ENCODE results near the gene HEATR9. TPM values are rescaled to one million over a fixed set of nuclear protein-coding genes. Genes with fewer than 3 reads are reported as not detected.
A peak's percentile ranks its signal among the peaks of the same experiment; 100 is the strongest.

Gene HEATR9
- total RNA-seq, 1 donor from 2014 or later: not detected

- TF ChIP-seq CTCF (IDR thresholded peaks at IDR 0.05; ENCODE audit: unreplicated experiment): no peak
- Mint-ChIP-seq H3K9me3 (ENCODE audit: unreplicated experiment) (no peaks in the 10 kb centered on the region), H3K27me3 (ENCODE audit: unreplicated experiment) (peaks cover 2% of the 10 kb centered on the region), H3K4me3 (ENCODE audit: unreplicated experiment) (no peak overlapping the region), H3K4me1 (ENCODE audit: unreplicated experiment) (peaks cover 23% of the 10 kb centered on the region), H3K27ac (ENCODE audit: unreplicated experiment) (no peak overlapping the region), H3K36me3 (ENCODE audit: low read depth, unreplicated experiment) (no peaks in the 10 kb centered on the region)
- no peak for DNase-seq (ENCODE audit: low spot score)
Observed at GRCh38 chr17:35877345-35878029, 8.8 kb upstream of the HEATR9 start.

- peak overlapping the region; percentile 24 for H3K27ac Mint-ChIP-seq (ENCODE audit: unreplicated experiment)
- H3K4me1 Mint-ChIP-seq (ENCODE audit: unreplicated experiment): peaks cover 27% of the 10 kb centered on the region
- H3K27me3 Mint-ChIP-seq (ENCODE audit: unreplicated experiment): peaks cover 2% of the 10 kb centered on the region
- no peak overlapping the region for H3K4me3 Mint-ChIP-seq (ENCODE audit: unreplicated experiment)
- H3K9me3 Mint-ChIP-seq (ENCODE audit: unreplicated experiment): no peaks in the 10 kb centered on the region
- DNase-seq (ENCODE audit: low spot score): no peak
- H3K36me3 Mint-ChIP-seq (ENCODE audit: low read depth, unreplicated experiment): no peaks in the 10 kb centered on the region
- TF ChIP-seq CTCF (IDR thresholded peaks at IDR 0.05; ENCODE audit: unreplicated experiment): no peak
Observed at GRCh38 chr17:35876534-35876933, 7.8 kb upstream of the HEATR9 start.

GRCh38 chr17:35875800-35876139 lies 7.1 kb upstream of the HEATR9 start:
- Mint-ChIP-seq H3K4me1 (ENCODE audit: unreplicated experiment) (peaks cover 32% of the 10 kb centered on the region), H3K27ac (ENCODE audit: unreplicated experiment) (peak overlapping the region; percentile 80), H3K9me3 (ENCODE audit: unreplicated experiment) (no peaks in the 10 kb centered on the region), H3K27me3 (ENCODE audit: unreplicated experiment) (peaks cover 2% of the 10 kb centered on the region), H3K36me3 (ENCODE audit: low read depth, unreplicated experiment) (no peaks in the 10 kb centered on the region), H3K4me3 (ENCODE audit: unreplicated experiment) (no peak overlapping the region)
- no peak for TF ChIP-seq CTCF (IDR thresholded peaks at IDR 0.05; ENCODE audit: unreplicated experiment)
- no peak for DNase-seq (ENCODE audit: low spot score)

- DNase-seq (ENCODE audit: low spot score): no peak
- Mint-ChIP-seq H3K27ac (ENCODE audit: unreplicated experiment) (peak overlapping the region; percentile 80), H3K36me3 (ENCODE audit: low read depth, unreplicated experiment) (no peaks in the 10 kb centered on the region), H3K9me3 (ENCODE audit: unreplicated experiment) (no peaks in the 10 kb centered on the region), H3K4me1 (ENCODE audit: unreplicated experiment) (peaks cover 32% of the 10 kb centered on the region), H3K27me3 (ENCODE audit: unreplicated experiment) (peaks cover 2% of the 10 kb centered on the region), H3K4me3 (ENCODE audit: unreplicated experiment) (no peak overlapping the region)
- TF ChIP-seq CTCF (IDR thresholded peaks at IDR 0.05; ENCODE audit: unreplicated experiment): no peak
Observed at GRCh38 chr17:35875072-35875799, 6.5 kb upstream of the HEATR9 start.

Data from endothelial cell (in vitro differentiated cells).